Measurements from ENCODE around the gene MVK.

Gene MVK

GRCh38 chr12:109632342-109632741 lies 58.7 kb downstream of the MVK start:
- no peak for DNase-seq (ENCODE audit: low spot score)

GRCh38 chr12:109635717-109636116 lies 62.1 kb downstream of the MVK start:
- DNase-seq (ENCODE audit: low spot score), result no peak

- DNase-seq (ENCODE audit: low spot score), result no peak
Observed at GRCh38 chr12:109637348-109637747, 63.8 kb downstream of the MVK start.

GRCh38 chr12:109637996-109638395 lies 64.4 kb downstream of the MVK start:
- DNase-seq (ENCODE audit: low spot score), result no peak

- no peak for DNase-seq (ENCODE audit: low spot score)
Observed at GRCh38 chr12:109638735-109639134, 65.1 kb downstream of the MVK start.

- no peak for DNase-seq (ENCODE audit: low spot score)
Observed at GRCh38 chr12:109639151-109639872, 65.7 kb downstream of the MVK start.

- no peak for DNase-seq (ENCODE audit: low spot score)
Observed at GRCh38 chr12:109640961-109641360, 67.4 kb downstream of the MVK start.

GRCh38 chr12:109641422-109641821 lies 67.8 kb downstream of the MVK start:
- no peak for DNase-seq (ENCODE audit: low spot score)

- DNase-seq (ENCODE audit: low spot score), result no peak
Observed at GRCh38 chr12:109642506-109643132, 69.0 kb downstream of the MVK start.

- no peak for DNase-seq (ENCODE audit: low spot score)
Observed at GRCh38 chr12:109645194-109645593, 71.6 kb downstream of the MVK start.

- no peak for DNase-seq (ENCODE audit: low spot score)
Observed at GRCh38 chr12:109645708-109646107, 72.1 kb downstream of the MVK start.

Measured in SW480 (cell line).